ENCODE data around the gene GALK2. TPM values are rescaled to one million over a fixed set of nuclear protein-coding genes. Genes with fewer than 3 reads are reported as not detected.
"Not testable (repeated sequence)": the region's sequence is repeated elsewhere in the genome, so short reads cannot be mapped to it uniquely, and the experiment has no call there.

The GALK2 gene
- total RNA-seq, 1 experiment from 2014 or later, result 22.9 TPM

- no peak overlapping the region for H3K4me3 ChIP-seq (ENCODE audit: low read depth, low read length, poor library complexity, severe bottlenecking)
- H3K36me3 ChIP-seq (ENCODE audit: insufficient read depth, low read length, poor library complexity, severe bottlenecking), result no peaks in the 10 kb centered on the region
- H3K9me3 ChIP-seq (ENCODE audit: low read depth, low read length, poor library complexity, severe bottlenecking), result no peaks in the 10 kb centered on the region
- no peaks in the 10 kb centered on the region for H3K27me3 ChIP-seq (replicated peaks; ENCODE audit: insufficient read depth, low read depth, low read length, poor library complexity)
- no peaks in the 10 kb centered on the region for H3K4me1 ChIP-seq (ENCODE audit: insufficient read depth, low read length, poor library complexity, severe bottlenecking)
- H3K27ac ChIP-seq (ENCODE audit: low read depth, low read length, poor library complexity, severe bottlenecking), result no peak overlapping the region
- TF ChIP-seq CTCF (conservative IDR thresholded peaks at IDR 0.05; ENCODE audit: low read depth, low read length) (no peak), EZH2 (IDR thresholded peaks at IDR 0.05; ENCODE audit: borderline replicate concordance, low read depth, low read length, poor library complexity, severe bottlenecking) (no peak)
- CTCF ChIA-PET, result no interaction called here
- no TSS peak for BruUV-seq (replicated peaks)
- DNase-seq (ENCODE audit: low spot score), result no peak
- intact Hi-C loops (cut with micrococcal nuclease; ENCODE audit: unreplicated experiment), result no loop called here
- POLR2A ChIA-PET (ENCODE audit: low non-redundant PET), result no interaction called here
These were observed 29.6 kb downstream of the GALK2 start for GRCh38 chr15:49199666-49200065.

- Histone ChIP-seq H3K36me3 (ENCODE audit: insufficient read depth, low read length, poor library complexity, severe bottlenecking) (no peaks in the 10 kb centered on the region), H3K27me3 (replicated peaks; ENCODE audit: insufficient read depth, low read depth, low read length, poor library complexity) (no peaks in the 10 kb centered on the region), H3K9me3 (ENCODE audit: low read depth, low read length, poor library complexity, severe bottlenecking) (no peaks in the 10 kb centered on the region), H3K4me1 (ENCODE audit: insufficient read depth, low read length, poor library complexity, severe bottlenecking) (no peaks in the 10 kb centered on the region), H3K4me3 (ENCODE audit: low read depth, low read length, poor library complexity, severe bottlenecking) (no peak overlapping the region), H3K27ac (ENCODE audit: low read depth, low read length, poor library complexity, severe bottlenecking) (no peak overlapping the region)
- ChIA-PET CTCF (no interaction called here), POLR2A (ENCODE audit: low non-redundant PET) (no interaction called here)
- TF ChIP-seq CTCF (conservative IDR thresholded peaks at IDR 0.05; ENCODE audit: low read depth, low read length), result no peak
- no peak for TF ChIP-seq EZH2 (IDR thresholded peaks at IDR 0.05; ENCODE audit: borderline replicate concordance, low read depth, low read length, poor library complexity, severe bottlenecking)
- BruUV-seq (replicated peaks), result no TSS peak
- DNase-seq (ENCODE audit: low spot score), result no peak
- intact Hi-C loops (cut with micrococcal nuclease; ENCODE audit: unreplicated experiment), result no loop called here
These were observed 30.3 kb downstream of the GALK2 start for GRCh38 chr15:49200347-49200746.

GRCh38 chr15:49208102-49208501, 38.1 kb downstream of the GALK2 start:
- intact Hi-C loops (cut with micrococcal nuclease; ENCODE audit: unreplicated experiment); POLR2A ChIA-PET (ENCODE audit: low non-redundant PET); H3K36me3 ChIP-seq (ENCODE audit: insufficient read depth, low read length, poor library complexity, severe bottlenecking); H3K4me3 ChIP-seq (ENCODE audit: low read depth, low read length, poor library complexity, severe bottlenecking); CTCF ChIA-PET; H3K9me3 ChIP-seq (ENCODE audit: low read depth, low read length, poor library complexity, severe bottlenecking); H3K4me1 ChIP-seq (ENCODE audit: insufficient read depth, low read length, poor library complexity, severe bottlenecking); H3K27ac ChIP-seq (ENCODE audit: low read depth, low read length, poor library complexity, severe bottlenecking); DNase-seq (ENCODE audit: low spot score); BruUV-seq (replicated peaks); H3K27me3 ChIP-seq (replicated peaks; ENCODE audit: insufficient read depth, low read depth, low read length, poor library complexity): not testable (repeated sequence)

GRCh38 chr15:49212897-49213296, 42.9 kb downstream of the GALK2 start:
- no peaks in the 10 kb centered on the region for H3K36me3 ChIP-seq (ENCODE audit: insufficient read depth, low read length, poor library complexity, severe bottlenecking)
- TF ChIP-seq CTCF (conservative IDR thresholded peaks at IDR 0.05; ENCODE audit: low read depth, low read length), result no peak
- no TSS peak for BruUV-seq (replicated peaks)
- CTCF ChIA-PET, result no interaction called here
- POLR2A ChIA-PET (ENCODE audit: low non-redundant PET), result no interaction called here
- no peak for DNase-seq (ENCODE audit: low spot score)
- no peaks in the 10 kb centered on the region for H3K27me3 ChIP-seq (replicated peaks; ENCODE audit: insufficient read depth, low read depth, low read length, poor library complexity)
- H3K4me1 ChIP-seq (ENCODE audit: insufficient read depth, low read length, poor library complexity, severe bottlenecking), result no peaks in the 10 kb centered on the region
- no peak overlapping the region for H3K27ac ChIP-seq (ENCODE audit: low read depth, low read length, poor library complexity, severe bottlenecking)
- intact Hi-C loops (cut with micrococcal nuclease; ENCODE audit: unreplicated experiment), result no loop called here
- no peaks in the 10 kb centered on the region for H3K9me3 ChIP-seq (ENCODE audit: low read depth, low read length, poor library complexity, severe bottlenecking)
- no peak overlapping the region for H3K4me3 ChIP-seq (ENCODE audit: low read depth, low read length, poor library complexity, severe bottlenecking)
